NOMO-1 (cell line): ENCODE data around the gene CALB2.
"Not testable (repeated sequence)": the region's sequence is repeated elsewhere in the genome, so short reads cannot be mapped to it uniquely, and the experiment has no call there.

Experiments used
- DNase-seq, 2 experiments: peaks; one replicate each; lab custom pipeline; 2025; ENCODE audit not compliant: unreplicated experiment in 2 of 2; lab: John Stamatoyannopoulos, UW

CALB2 gene, protein sequence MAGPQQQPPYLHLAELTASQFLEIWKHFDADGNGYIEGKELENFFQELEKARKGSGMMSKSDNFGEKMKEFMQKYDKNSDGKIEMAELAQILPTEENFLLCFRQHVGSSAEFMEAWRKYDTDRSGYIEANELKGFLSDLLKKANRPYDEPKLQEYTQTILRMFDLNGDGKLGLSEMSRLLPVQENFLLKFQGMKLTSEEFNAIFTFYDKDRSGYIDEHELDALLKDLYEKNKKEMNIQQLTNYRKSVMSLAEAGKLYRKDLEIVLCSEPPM

DNA sequence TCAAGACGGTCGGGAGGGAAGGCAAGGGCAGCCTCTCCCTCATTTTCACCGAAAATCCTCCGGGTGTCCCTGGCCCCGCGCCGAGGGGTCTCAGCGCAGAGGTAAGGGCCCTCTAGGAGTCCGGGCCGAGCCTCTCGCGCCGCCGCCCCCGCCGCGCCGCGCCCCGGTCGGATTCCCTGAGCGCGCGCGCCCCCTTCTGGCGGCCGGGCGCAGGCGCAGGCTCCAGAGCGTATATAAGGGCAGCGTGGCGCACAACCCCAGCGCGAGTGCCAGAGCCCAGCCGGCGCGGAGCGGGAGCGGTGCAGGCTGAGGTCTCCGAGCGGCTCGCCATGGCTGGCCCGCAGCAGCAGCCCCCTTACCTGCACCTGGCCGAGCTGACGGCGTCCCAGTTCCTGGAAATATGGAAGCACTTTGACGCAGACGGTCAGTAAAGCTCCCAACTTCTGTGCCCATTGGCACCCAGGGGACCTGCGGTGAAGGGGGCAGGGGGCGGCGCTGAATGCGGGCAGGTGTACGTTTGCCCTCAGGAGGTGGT lies at the start of gene CALB2:
TSS of gene CALB2 (plus strand) at position 260 of the 535 bp plus-strand sequence. CDS start at position 330, 70 bp downstream.
- no peak for DNase-seq

DNA sequence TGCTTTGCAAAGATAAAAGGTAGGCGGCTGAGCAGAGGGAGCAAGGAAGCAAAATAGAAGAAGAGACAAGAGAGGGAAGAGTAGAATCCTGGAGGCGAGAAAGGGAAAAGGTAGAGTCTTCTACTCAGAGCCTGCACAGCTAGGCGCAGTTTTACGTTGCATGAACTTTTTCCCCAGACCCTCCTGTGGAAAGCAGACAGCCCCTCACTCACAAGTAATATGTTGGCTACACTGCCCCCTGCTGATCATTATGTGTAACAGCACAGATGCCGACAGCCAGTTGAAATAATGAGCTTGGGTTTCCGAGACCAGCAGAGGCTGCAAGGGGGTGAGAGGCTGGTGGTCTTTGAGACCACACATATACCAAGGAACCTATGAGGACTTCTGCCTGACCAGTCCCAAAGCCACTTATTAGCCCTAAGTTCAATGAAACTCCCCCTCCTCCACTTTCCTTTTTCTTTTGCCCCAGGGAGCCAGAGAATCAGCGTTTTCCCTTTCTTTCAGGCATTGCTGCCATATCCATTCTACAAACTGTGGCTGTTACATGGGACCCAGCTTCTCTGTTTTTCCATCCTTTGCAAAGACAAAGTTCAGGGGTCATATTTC lies 46.9 kb upstream of the CALB2 start:
- DNase-seq, result peak in 1 of 2 experiments; percentile 3

DNA sequence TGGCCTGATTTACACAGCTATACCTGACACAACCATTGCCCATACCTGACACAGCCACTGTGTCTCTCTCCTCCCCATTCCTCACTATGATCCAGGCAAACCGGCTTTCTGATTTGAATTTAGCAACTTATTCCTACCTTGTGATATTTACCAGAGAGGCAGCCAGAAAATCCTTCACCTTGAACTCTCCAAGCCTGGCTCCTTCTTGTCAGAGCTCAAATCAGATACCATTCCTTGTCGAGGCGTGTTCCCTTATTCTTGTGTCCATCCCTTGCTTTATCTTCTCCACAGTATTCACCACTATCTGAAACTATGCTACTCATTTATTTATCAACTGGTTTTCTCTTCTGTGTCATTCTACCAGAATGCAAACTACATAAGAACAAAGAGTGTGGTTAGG lies 44.9 kb upstream of the CALB2 start:
- not testable (repeated sequence) for DNase-seq

DNA sequence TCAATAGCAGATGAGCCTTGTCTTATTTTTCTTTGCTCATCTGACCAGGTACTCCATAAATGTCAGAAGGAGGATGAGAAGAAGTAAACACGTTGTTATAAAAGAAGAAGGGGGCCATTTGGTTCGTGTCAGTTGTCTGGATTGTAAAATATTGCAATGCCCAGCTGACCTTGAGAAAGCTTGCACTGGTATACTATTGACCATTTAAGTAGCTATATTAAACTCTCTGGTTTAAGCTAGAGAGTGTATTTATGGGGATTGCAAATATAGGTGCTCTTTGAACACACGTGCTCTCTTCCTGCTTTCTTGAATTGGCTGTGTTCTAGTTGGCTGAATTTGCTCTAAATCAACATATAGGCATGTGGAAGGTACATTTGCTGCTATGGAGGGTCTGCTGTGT lies 43.3 kb upstream of the CALB2 start:
- DNase-seq, result no peak

DNA sequence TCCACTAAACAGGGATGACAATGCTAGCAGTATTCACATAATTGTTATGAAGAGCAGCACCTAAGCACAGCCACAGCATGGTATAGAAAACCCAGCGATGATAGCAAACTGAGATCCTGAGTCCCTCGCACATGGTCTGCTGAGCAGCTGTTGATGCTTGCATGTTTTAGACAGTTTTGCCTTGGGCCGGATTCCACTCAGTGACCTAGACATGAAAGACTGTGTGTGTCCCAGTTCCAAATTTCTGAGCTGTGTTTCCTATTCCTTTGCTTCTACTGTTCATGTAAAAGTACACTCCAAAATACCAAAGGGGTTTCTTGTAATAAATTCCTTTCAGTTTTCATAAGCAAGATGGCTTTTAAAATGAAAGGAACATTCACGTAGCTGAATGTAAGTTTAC lies 38.5 kb upstream of the CALB2 start:
- DNase-seq, result no peak

DNA sequence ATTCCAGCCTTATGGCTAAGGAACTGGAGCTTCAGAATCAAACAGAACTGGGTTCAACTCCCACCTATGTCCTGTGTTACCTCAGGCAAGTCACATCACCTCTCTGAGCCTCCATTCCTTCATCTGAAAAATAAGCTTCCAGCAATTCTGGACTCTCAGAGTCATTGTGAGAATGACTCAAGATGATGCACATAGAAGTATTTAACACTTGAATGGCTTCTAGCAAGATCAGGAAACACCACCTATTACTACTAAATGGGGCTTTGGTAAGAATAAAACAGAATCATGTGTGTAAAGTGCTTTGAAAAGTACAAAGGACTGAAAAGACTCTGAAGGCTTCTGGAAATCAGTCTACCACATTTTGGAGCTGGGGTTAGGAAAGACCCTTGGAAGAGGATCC lies 30.8 kb upstream of the CALB2 start:
- no peak for DNase-seq

DNA sequence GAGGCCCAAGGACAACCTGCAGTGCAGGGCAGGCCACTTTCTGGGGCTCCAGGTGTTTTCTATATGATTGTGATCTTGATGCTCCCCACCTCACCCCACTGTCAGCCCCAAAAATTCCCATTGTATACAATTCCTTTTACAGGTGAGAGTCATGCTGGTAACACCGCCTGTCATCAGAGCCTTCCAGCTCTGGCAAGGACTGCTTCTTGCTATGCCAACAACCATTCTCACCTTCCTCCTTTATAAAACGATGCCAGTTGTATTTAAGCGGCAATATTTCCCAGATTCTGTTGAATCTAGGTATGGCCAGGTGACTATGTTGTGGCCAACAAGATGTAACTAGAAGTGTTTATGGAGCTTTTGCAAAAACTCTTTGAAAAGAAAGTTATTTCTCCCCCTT lies 30.4 kb upstream of the CALB2 start:
- DNase-seq, result no peak

DNA sequence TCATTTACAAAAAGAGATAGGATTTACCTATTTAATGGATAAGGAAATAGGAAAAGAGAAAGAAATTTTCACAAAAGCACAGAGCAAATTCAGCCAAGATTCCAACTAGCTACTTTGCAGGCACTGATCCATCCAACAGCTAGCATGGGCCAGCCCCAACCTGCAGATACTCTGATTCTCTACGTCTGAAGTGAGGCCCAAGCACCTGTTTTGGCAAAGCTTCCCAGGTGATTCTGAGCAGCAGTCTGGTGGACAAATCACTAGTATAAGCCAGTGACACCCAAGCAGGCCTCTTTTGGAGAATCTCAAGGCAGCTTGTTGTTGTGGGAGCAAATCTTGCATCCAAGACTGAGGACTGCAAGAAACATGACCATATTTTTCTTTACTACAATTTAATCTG lies 20.9 kb upstream of the CALB2 start:
- no peak for DNase-seq

DNA sequence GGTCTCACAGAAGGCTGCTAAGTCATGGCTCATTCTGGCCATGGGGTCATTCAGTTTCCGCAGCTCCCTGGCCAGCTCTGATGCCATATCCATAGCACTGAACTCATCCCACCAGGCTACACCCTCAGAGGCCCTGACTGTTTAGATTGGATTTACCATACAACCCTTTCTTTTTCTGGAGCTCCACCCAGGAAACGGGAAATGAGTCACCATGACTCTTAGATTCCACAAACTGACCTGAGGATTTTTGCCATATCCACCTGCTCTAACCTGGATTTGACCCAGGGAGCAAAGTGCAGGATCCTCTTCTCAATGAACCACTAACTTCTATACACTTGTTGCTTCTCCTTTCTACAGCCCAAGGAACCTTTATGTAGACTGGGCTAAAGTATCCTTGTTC lies 20.3 kb upstream of the CALB2 start:
- no peak for DNase-seq

DNA sequence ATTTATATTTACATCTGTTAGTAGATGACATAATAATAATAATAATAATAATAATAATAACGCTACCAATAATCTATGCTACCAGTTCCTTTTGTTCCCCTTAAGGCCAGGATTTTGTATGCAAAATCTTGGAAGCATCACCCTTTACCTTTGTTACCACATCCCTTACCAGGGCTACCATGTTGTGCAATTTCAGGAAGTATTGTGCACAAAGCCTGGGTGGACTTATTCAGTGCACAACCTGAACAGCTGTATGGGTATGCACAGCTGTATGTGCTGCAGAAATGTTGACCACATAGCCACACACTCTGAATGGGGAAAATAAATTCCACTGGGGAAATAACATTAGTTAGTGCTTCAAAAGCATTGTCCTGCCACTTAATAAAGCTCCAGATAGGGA lies 19.9 kb upstream of the CALB2 start:
- no peak for DNase-seq

DNA sequence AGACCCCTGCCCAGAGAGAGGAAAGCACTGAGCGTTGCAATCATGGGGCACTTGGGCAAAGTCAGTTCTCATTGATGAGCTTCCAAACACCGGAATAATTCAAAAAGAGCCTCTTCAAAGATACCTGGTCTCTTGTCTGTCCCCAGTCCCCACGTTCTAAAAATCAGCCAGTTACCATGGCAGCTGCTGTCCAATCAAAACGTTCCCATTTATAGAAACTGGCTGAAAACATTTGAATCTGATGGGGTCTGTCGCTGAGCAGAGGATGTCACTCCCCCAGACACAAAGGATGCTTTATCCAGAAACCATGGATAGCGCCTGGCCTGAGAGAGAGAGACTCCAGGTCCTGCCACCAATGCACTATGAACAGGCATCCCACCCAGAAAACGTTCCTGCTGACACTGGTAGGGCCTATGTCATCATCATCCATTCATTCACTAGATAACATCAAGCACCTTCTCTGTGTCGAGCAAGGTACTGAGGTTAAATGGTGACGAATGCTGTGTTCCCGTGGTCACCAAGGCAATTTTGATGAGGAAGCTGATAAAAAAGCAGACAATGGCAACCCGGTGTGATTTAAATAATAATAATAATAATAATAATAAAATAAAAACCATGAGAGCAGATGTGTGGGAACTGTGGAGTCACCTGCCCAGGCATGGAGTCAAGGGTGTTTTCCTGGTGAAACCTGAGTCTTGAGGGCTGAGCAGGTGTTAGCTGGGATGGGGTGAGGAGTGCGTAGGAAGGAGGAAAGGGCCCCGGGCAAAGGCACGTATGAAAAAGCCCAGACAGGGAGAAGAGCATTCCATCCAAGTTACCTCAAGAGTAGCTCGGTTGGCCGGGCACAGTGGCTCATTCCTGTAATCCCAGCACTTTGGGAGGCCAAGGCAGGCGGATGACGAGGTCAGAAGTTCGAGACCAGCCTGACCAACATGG lies 19.0 kb upstream of the CALB2 start:
- DNase-seq, result no peak

DNA sequence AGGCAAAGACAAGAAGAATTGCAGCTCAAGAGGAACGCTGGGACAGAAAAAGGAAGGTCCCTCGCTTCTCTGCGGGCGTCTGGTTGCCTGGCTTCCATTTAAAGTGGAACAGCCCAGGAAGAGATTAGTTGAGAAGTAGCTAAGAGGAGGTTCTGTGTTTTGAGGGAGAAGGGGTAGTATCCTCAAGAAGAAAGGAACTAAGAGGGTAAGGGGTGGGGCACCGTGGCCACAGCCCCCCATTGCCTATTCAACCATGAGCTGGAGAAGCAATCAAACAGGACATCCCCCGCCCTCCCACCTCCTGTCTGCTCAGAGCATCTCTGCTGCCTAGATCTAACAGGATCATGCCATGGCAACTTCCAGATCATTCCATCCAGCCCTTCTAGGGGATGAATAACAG lies 18.1 kb upstream of the CALB2 start:
- DNase-seq, result no peak

DNA sequence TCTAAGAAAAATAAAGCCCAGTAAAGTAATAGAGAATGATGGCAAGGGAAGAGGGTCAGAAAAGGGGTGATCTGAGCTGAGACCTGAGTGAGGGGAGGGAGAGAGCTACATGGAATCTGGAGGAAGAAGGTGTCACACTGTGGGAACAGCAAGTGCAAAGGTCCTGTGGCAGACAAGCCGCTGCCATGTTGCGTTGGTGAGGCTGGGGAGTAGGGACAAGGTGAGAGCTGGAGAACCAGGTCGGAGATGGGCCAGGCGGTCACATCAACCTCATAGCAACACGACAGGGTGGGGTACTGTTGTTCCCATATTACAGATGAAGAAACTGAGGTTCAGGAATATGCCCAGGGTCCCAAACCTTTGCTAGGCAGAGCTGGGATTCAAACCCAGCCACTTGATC lies 16.6 kb upstream of the CALB2 start:
- DNase-seq, result no peak

DNA sequence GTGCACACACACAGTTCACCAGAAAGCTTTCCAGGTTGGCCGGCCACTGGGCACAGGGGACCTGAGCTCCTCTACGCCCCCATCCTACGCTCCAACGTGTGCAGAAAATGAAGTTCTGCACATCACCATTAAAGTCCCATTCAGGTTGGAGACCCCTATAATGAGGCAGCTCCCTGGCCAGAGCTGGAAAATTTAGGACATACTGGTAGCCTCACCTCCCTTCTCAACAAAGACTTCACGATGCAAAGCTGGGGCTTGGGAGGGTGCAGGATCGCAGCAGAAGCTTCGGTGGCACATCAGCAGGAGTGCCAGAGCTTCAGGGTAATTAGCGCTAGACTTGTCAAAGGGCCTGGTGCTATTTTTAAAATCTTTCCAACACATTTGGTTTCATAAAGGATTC lies 15.4 kb upstream of the CALB2 start:
- no peak for DNase-seq

DNA sequence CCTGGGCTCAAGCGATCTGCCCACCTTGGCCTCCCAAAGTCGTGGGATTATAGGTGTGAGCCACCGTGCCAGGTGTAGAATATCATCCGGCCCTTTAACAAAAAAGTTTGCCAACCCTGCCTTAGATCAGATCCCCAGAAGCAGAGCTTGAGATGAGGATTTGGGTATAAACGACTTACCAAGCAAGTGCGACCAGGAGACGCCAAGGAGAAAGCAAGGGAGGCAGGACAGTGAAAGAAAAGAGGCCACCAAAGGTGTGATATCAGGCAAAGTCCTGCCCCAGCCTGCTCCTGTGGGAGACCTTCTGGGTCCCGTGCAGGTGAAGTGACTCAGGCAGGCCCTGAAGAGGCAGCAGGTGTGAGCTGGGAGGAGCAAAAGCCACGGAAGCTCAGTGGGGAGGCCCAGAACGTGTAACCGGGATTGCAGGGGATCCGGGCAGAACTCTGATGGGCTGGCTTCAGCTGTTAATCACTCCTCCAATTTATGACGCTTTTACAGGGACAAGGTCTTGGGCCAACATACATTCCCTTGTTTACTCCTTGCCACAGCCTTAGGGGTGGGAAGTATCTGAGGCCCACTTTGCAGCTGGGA lies 14.1 kb upstream of the CALB2 start:
- no peak for DNase-seq

DNA sequence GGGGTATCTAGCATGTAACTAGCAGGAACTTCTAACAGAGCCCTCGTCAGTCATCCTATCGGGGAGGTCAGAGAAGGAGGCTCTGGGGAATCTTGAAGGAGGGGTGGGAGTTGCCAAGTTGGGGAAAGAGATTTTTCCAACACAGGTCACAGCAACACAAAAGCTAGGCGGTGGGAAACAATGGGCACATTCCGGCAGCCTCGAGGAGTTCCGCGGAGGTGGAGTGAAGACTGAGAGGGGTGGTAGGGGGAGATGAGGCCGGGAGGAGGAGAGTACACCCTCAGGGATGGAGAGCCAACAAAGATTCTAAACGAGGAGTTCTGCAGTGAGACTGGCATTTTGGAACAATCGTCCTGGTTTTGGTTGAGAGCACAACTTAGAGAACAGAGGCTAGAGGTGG lies 13.5 kb upstream of the CALB2 start:
- DNase-seq, result no peak

DNA sequence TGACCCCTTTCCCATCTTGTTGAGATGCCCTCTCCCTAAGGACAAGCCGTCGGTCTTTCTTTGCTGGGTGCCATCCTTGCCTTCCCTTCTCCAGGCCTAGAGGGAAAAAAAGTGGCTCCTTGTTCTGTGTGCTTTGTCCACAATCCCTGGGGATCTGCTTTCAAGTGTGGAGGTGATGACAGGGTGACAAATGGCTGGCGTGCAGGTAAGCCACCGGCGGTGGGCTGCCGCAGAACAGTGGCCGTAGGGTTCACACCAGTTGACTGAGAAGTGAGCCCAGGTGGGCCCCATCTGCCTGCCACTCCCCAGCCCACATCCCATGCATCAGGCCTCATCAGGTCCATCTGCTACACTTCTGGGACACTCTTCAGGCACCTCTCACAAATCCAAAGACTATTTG lies 11.4 kb upstream of the CALB2 start:
- no peak for DNase-seq

DNA sequence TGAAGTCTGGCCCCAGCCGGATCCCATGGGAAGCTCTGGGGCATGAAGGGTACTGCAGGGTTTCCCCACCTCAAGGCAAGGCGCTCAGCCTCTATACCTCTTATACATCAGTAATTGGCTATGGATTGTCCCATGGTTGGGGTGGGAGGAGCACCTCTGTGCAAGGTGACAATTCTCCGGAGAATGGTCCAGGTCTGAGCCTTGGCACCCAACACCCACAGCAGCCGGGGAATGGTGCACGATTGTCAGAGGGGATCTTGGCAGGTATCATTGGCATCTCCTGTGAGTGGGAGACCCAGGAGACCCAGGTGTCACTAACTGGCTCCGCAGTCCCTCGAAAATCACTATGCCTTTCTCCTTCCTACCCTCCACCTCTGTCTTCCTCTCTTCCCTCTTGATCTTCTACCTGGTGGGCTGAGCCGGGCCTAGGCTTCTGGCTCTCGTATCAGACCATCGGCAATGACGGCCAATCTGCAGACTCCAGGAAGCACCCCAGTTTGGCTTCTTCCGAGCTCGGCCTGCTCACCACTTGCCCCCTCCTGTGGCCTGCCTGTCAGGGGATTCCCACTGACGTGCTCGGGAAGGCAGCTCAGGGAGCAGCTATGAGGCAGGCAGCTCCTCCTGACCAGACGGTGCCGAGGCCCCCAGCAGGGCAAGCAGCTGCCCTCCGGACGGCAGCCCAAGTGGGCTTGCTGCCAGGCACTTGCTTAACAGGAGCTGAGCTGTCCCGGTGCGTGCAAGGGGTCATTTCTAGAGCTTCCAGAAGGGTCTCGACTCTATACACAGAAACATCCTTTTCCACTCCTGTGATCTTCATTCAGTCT lies 10.0 kb upstream of the CALB2 start:
- DNase-seq, result no peak

DNA sequence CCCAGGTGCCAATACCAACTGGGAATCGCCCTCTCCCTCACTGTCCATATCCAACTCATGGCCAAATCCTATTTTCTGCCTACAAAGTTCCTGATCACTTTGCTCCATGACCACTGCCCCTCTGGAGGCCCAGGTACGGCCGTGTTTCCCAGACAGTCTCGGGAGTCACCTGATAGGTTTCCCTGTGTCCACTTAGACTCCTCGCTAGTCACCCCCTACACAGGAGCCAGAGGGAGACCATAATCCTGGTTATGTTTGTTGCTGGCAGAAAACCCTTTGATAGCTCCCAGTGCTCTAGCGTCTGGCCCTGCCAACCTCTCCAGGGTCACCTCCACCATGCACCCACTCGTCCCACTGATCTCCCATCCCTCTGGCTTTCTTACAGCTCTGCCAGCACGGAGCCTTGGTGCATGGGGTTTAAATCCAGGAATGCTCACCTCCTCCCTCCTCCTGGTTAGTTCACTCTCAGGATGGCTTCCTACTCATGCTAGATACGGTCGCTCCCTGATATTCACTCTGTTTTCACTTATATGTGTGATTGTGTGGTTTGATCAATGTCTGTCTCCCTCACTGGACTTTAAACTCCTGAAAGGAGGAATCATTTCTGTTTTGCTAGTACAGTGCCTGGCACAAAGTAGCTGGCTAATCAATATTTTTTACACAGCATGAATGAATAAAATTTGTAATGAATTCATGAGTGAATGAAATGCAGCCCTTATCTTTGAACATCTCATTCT lies 7.5 kb upstream of the CALB2 start:
- no peak for DNase-seq

DNA sequence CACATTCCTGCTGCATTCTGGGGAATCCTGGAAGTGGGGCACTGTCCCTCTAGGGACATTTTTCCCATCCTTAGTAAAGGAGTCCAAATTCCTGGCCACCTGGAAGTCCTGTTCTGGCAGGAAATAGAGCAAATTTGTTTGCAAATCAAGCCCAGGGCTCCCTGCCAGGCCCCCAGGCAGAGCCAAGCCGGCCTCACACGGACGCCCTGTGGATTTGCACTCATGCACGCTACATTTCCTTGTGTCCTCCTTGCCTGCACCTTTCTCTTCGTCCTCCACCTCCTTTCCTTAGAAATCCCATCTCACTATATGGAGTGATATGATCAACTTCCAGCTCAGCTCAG lies 7.0 kb upstream of the CALB2 start:
- DNase-seq, result no peak
